Measurements from ENCODE around the gene ZNF428. TPM values are rescaled to one million over a fixed set of nuclear protein-coding genes. Genes with fewer than 3 reads are reported as not detected.
A peak's percentile ranks its signal among the peaks of the same experiment; 100 is the strongest.

Gene ZNF428
- total RNA-seq, 2 donors from 2014 or later = 24.1 to 37.8 TPM

GRCh38 chr19:43599635-43600295 lies 19.7 kb downstream of the ZNF428 start:
- Histone ChIP-seq H3K9me3 (no peaks in the 10 kb centered on the region), H3K27ac (no peak overlapping the region), H3K4me1 (ENCODE audit: control insufficient read depth in 1 of 2, low read depth in 2 of 2) (peaks cover 12 to 26% of the 10 kb centered on the region in 2 donors), H3K27me3 (replicated peaks; ENCODE audit: insufficient read depth) (no peaks in the 10 kb centered on the region), H3K4me3 (no peak overlapping the region), H3K36me3 (peaks cover 10% of the 10 kb centered on the region)
- no peak for TF ChIP-seq CTCF (IDR thresholded peaks at IDR 0.05)
- DNase-seq (ENCODE audit: low spot score) (no peak), ATAC-seq (ENCODE audit: insufficient number of reproducible peaks, low FRiP score, low read depth) (no peak)

GRCh38 chr19:43598445-43599240 lies 20.8 kb downstream of the ZNF428 start:
- DNase-seq (ENCODE audit: low spot score) (no peak), ATAC-seq (ENCODE audit: insufficient number of reproducible peaks, low FRiP score, low read depth) (no peak)
- Histone ChIP-seq H3K4me1 (ENCODE audit: control insufficient read depth in 1 of 2, low read depth in 2 of 2) (peaks cover 22 to 37% of the 10 kb centered on the region in 2 donors), H3K27me3 (replicated peaks; ENCODE audit: insufficient read depth) (no peaks in the 10 kb centered on the region), H3K4me3 (no peak overlapping the region), H3K9me3 (no peaks in the 10 kb centered on the region), H3K36me3 (peaks cover 12% of the 10 kb centered on the region), H3K27ac (no peak overlapping the region)
- TF ChIP-seq CTCF (IDR thresholded peaks at IDR 0.05) = no peak

GRCh38 chr19:43597876-43598275 lies 21.6 kb downstream of the ZNF428 start:
- TF ChIP-seq CTCF (IDR thresholded peaks at IDR 0.05) = no peak
- ATAC-seq (ENCODE audit: insufficient number of reproducible peaks, low FRiP score, low read depth) (no peak), DNase-seq (ENCODE audit: low spot score) (no peak)
- Histone ChIP-seq H3K27ac (no peak overlapping the region), H3K4me3 (no peak overlapping the region), H3K9me3 (no peaks in the 10 kb centered on the region), H3K27me3 (replicated peaks; ENCODE audit: insufficient read depth) (no peaks in the 10 kb centered on the region), H3K36me3 (peaks cover 19% of the 10 kb centered on the region), H3K4me1 (ENCODE audit: control insufficient read depth in 1 of 2, low read depth in 2 of 2) (peaks cover 22 to 43% of the 10 kb centered on the region in 2 donors)

GRCh38 chr19:43596842-43597461 lies 22.5 kb downstream of the ZNF428 start:
- ATAC-seq (ENCODE audit: insufficient number of reproducible peaks, low FRiP score, low read depth) (no peak), DNase-seq (ENCODE audit: low spot score) (no peak)
- Histone ChIP-seq H3K27ac (peak overlapping the region; percentile 97 to 98), H3K36me3 (peaks cover 28% of the 10 kb centered on the region), H3K9me3 (no peaks in the 10 kb centered on the region), H3K4me3 (peak overlapping the region; percentile 82), H3K4me1 (ENCODE audit: control insufficient read depth in 1 of 2, low read depth in 2 of 2) (peaks cover 22 to 43% of the 10 kb centered on the region in 2 donors), H3K27me3 (replicated peaks; ENCODE audit: insufficient read depth) (no peaks in the 10 kb centered on the region)
- TF ChIP-seq CTCF (IDR thresholded peaks at IDR 0.05) = no peak

All from thoracic aorta (tissue), 2 donors.